Parathyroid adenoma (tissue), 2 donors: Measurements from ENCODE around the gene PIN4.
A peak's percentile ranks its signal among the peaks of the same experiment; 100 is the strongest.

Experiments
- H2AFZ ChIP-seq: fragments of 300-600 bp; sonication (generic); one replicate; pipeline ENCODE4 v1.7.0; 2017; ENCODE audit warnings: antibody characterized with exemption, mild to moderate bottlenecking
- H3K27ac ChIP-seq: fragments of 300-600 bp; sonication (generic); one replicate; pipeline ENCODE4 v1.7.0; 2017
- H3K27me3 ChIP-seq: fragments of 300-600 bp; sonication (generic); one replicate; pipeline ENCODE4 v1.7.0; 2017; ENCODE audit warnings: low read length; ENCODE audit not compliant: control insufficient read depth, insufficient read depth
- H3K36me3 ChIP-seq: fragments of 300-600 bp; sonication (generic); one replicate; pipeline ENCODE4 v1.7.0; 2017; ENCODE audit warnings: low read length; ENCODE audit not compliant: control insufficient read depth, insufficient read depth
- H3K4me1 ChIP-seq: fragments of 300-600 bp; sonication (generic); one replicate; pipeline ENCODE4 v1.7.0; 2017; ENCODE audit warnings: control low read depth
- H3K4me2 ChIP-seq: fragments of 300-600 bp; sonication (generic); one replicate; pipeline ENCODE4 v1.7.0; 2017; ENCODE audit warnings: low read length
- H3K4me3 ChIP-seq: fragments of 300-600 bp; sonication (generic); one replicate; pipeline ENCODE4 v1.7.0; 2017; ENCODE audit warnings: low read depth, low read length
- H3K79me2 ChIP-seq: fragments of 300-600 bp; sonication (generic); one replicate; pipeline ENCODE4 v1.7.0; 2017; ENCODE audit warnings: control low read depth
- H3K9ac ChIP-seq: fragments of 300-600 bp; sonication (generic); one replicate; pipeline ENCODE4 v1.7.0; 2017; ENCODE audit warnings: mild to moderate bottlenecking
- H3K9me3 ChIP-seq: fragments of 300-600 bp; sonication (generic); one replicate; pipeline ENCODE4 v1.7.0; 2017; ENCODE audit warnings: low read length; ENCODE audit not compliant: control insufficient read depth
- TF ChIP-seq, protein P1 (sequence below): fragments of 300-600 bp; sonication (generic); IDR thresholded peaks from one replicate; pipeline ENCODE4 v1.7.0; 2017; ENCODE audit warnings: antibody characterized with exemption, mild to moderate bottlenecking
- donor health status: primary hyperparathyroidism.

Gene PIN4

DNA sequence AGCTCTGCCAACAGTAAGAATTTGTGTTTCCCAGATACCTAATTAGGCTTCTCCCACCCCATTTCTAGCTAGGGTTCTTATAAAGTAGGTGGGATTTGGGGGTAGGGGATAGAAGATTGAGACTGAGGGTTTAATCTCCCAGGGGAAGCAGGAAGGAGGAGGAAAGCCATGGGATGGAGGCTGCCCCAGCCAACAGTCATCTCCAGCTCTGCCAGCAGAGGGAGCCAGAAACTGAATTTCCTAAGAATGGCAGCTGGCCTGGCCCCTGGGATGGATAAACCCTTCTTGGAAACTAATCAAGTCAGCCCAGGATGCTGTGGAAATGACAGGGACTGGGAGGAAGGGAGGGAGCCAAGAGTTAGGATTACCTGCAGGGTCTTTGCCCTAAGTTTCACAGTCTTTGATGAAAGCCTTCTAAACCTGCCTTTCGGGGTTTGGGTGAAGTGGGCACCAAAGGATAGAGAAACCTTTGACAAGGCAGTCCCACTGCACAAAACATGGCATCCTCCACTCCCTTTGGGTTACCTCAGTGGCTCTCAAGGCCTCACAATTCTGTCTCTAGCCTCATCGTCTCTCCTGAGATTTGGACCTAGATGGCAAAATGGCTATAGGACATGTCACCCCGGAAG, 64.0 kb downstream of the PIN4 start:
- TF ChIP-seq, protein P1, sequence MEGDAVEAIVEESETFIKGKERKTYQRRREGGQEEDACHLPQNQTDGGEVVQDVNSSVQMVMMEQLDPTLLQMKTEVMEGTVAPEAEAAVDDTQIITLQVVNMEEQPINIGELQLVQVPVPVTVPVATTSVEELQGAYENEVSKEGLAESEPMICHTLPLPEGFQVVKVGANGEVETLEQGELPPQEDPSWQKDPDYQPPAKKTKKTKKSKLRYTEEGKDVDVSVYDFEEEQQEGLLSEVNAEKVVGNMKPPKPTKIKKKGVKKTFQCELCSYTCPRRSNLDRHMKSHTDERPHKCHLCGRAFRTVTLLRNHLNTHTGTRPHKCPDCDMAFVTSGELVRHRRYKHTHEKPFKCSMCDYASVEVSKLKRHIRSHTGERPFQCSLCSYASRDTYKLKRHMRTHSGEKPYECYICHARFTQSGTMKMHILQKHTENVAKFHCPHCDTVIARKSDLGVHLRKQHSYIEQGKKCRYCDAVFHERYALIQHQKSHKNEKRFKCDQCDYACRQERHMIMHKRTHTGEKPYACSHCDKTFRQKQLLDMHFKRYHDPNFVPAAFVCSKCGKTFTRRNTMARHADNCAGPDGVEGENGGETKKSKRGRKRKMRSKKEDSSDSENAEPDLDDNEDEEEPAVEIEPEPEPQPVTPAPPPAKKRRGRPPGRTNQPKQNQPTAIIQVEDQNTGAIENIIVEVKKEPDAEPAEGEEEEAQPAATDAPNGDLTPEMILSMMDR = peak; percentile 65
- Histone ChIP-seq H3K4me1 (no peaks in the 10 kb centered on the region), H2AFZ (no peak overlapping the region), H3K9ac (no peak overlapping the region), H3K79me2 (no peaks in the 10 kb centered on the region), H3K9me3 (no peaks in the 10 kb centered on the region), H3K36me3 (no peaks in the 10 kb centered on the region), H3K27ac (no peak overlapping the region), H3K27me3 (no peaks in the 10 kb centered on the region), H3K4me3 (no peak overlapping the region), H3K4me2 (no peak overlapping the region)

DNA sequence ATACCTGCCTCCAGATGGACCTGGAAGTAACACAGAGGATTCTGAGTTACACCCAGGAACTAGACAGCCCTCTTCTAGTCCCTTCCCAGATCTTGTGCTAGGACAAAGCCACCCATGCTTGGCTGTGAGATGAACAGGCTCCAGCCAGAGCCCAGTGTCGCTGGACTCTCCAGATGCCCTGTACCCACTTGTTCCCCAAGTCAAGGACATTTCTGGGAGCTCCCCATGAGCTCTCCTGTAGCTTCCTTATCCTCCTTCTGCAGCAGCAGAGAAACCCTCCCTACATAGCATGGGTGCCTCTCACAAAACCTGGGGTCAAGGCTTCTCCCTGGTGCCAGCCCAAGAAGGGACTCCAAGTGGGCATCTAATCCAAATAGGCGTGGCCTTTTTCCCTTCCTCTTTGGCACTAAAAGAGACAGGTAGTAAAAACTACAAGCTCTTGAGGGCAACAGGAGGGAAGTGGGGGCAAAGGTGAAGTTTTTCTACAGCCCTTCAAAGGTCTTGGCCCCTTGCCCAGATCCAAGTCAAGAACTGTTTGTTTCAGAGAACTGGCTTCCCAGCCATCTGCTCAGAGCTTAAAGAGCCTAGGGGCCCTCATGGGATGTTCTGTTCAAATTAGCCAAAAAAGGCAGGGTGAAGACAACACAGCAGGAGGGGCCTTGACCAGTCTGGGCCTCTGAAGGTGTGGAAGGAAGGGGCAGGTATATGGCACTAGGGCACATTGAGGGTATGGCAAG, 65.8 kb downstream of the PIN4 start:
- H3K36me3 ChIP-seq = no peaks in the 10 kb centered on the region
- H3K27ac ChIP-seq = no peak overlapping the region
- no peaks in the 10 kb centered on the region for H3K79me2 ChIP-seq
- H3K9ac ChIP-seq = no peak overlapping the region
- TF ChIP-seq, protein P1 = no peak
- H3K4me2 ChIP-seq = no peak overlapping the region
- H2AFZ ChIP-seq = no peak overlapping the region
- no peaks in the 10 kb centered on the region for H3K4me1 ChIP-seq
- H3K4me3 ChIP-seq = no peak overlapping the region
- no peaks in the 10 kb centered on the region for H3K27me3 ChIP-seq
- H3K9me3 ChIP-seq = no peaks in the 10 kb centered on the region
